Transverse colon (tissue), 4 donors: ENCODE measurements around the gene FAM13C. TPM values are rescaled to one million over a fixed set of nuclear protein-coding genes. Genes with fewer than 3 reads are reported as not detected.
"Not testable (repeated sequence)": the region's sequence is repeated elsewhere in the genome, so short reads cannot be mapped to it uniquely, and the experiment has no call there.

Experiments
- DNase-seq: peaks from one replicate; pipeline ENCODE4 v3.0.0-alpha.2; 2019
- H3K27ac ChIP-seq, 4 donors: fragments of 200-600 bp; sonication (generic); 2 replicates each; pipeline ENCODE4 v1.5.1; 2016 to 2018; ENCODE audit warnings: inconsistent platforms in 4 of 4
- H3K27me3 ChIP-seq: fragments of 200-600 bp; sonication (generic); 2 replicates; pipeline ENCODE4 v1.5.1; 2017; ENCODE audit warnings: inconsistent platforms
- H3K36me3 ChIP-seq, 4 donors: fragments of 200-600 bp; sonication (generic); 2 replicates each; pipeline ENCODE4 v1.5.1; 2017 to 2019; ENCODE audit warnings: inconsistent platforms in 4 of 4
- H3K4me1 ChIP-seq, 4 donors: fragments of 200-600 bp; sonication (generic); 2 replicates each; pipeline ENCODE4 v1.5.1; 2017 to 2020; ENCODE audit warnings: inconsistent platforms in 4 of 4
- H3K4me3 ChIP-seq, 4 donors: fragments of 200-600 bp; sonication (generic); 1 replicate in 1 of 4; 2 replicates in 3 of 4; pipeline versions ENCODE4 v1.5.1 to v1.6.1; 2017 to 2019; ENCODE audit warnings: inconsistent platforms in 4 of 4
- H3K9me3 ChIP-seq, 2 donors: fragments of 200-600 bp; sonication (generic); 2 replicates each; pipeline ENCODE4 v1.5.1; 2017 to 2019; ENCODE audit warnings: inconsistent platforms in 2 of 2
- CTCF ChIP-seq, 5 experiments: fragments of 200-600 bp in 3 of 5; fragments of 450-650 bp in 2 of 5; sonication (generic) in 3 of 5; IDR thresholded peaks; 1 replicate in 2 of 5; 2 replicates in 3 of 5; pipeline ENCODE4 v1.5.1; 2016 to 2017; ENCODE audit warnings: antibody characterized with exemption in 5 of 5, inconsistent platforms in 3 of 5, mild to moderate bottlenecking in 2 of 5, moderate library complexity in 1 of 5
- EP300 ChIP-seq: sonication (generic); formaldehyde crosslinking; IDR thresholded peaks from one replicate; pipeline ENCODE4 v1.6.1; 2017; ENCODE audit warnings: antibody characterized with exemption, low read depth
- POLR2A ChIP-seq: fragments of 450-650 bp; IDR thresholded peaks from one replicate; pipeline ENCODE4 v1.6.1; 2016; ENCODE audit warnings: antibody characterized with exemption, mild to moderate bottlenecking, moderate library complexity
- POLR2AphosphoS5 ChIP-seq, 3 donors: sonication (generic); formaldehyde crosslinking; IDR thresholded peaks; one replicate each; pipeline ENCODE4 v1.6.1; 2016; ENCODE audit warnings: antibody characterized with exemption in 3 of 3
- WGBS, 2 donors: methylation state at CpG; one replicate each; pipeline ENCODE4 v1.1.5; 2018; ENCODE audit warnings: low coverage in 1 of 2; 5-methylcytosine and 5-hydroxymethylcytosine counted together
- in situ Hi-C, 4 donors: fragments of 200-750 bp; cut with MboI; loops; one replicate each; pipeline versions ENCODE4 v1.15.0 to v1.15.1; 2017; ENCODE audit warnings: low sequenced_read_pairs in 3 of 4, low pct_ligation_motif_present in 1 of 4, low pct_unique_long_range_greater_than_20kb in 1 of 4
- intact Hi-C: fragments of 100-400 bp; cut with DNase I; formaldehyde crosslinking; loops from one replicate; pipeline ENCODE4 v1.15.1; 2023; ENCODE audit warnings: low total_unique reads
- total RNA-seq, 4 donors: library from RNA; depleted of rRNA; stranded (reverse); fragments of >200 nt; gene quantifications; one replicate each; pipeline ENCODE4 v1.1.0, GENCODE V29; 2016

FAM13C gene
- total RNA-seq, result 1 to 10 TPM; 5.6 to 9.7 (median 6.1) TPM

GRCh38 chr10:59362144-59362958, at the start of gene FAM13C:
Gene FAM13C, minus strand, starts transcription at chr10:59362549. Its CDS starts 89 bp downstream, at chr10:59362460.
- in situ Hi-C loops, result no loop called here
- peak; percentile 68 for DNase-seq
- Histone ChIP-seq H3K4me1 (peaks cover 0 to 23% (median 10%) of the 10 kb centered on the region in 4 donors), H3K4me3 (peak within 1 kb of the TSS; percentile 43 to 54 (median 49)), H3K9me3 (no peaks in the 10 kb centered on the region), H3K36me3 (no peaks in the 10 kb centered on the region), H3K27me3 (no peaks in the 10 kb centered on the region), H3K27ac (peak within 1 kb of the TSS; percentile 73 to 85 (median 84))
- intact Hi-C loops, result no loop called here
- TF ChIP-seq EP300, result no peak
- peak in 2 of 5 experiments; percentile 10 to 13 for TF ChIP-seq CTCF (IDR thresholded peaks at IDR 0.05)
- no peak for TF ChIP-seq POLR2A
- peak in 2 of 3 donors; percentile 13 to 25 for TF ChIP-seq POLR2AphosphoS5 (IDR thresholded peaks at IDR 0.05)
- WGBS, 2 donors, result 0 to 2% methylated on average over 5 to 41 of the region's 41 CpGs

- no peak overlapping the region for H3K4me3 ChIP-seq
- no peaks in the 10 kb centered on the region for H3K27me3 ChIP-seq
- no peak for DNase-seq
- intact Hi-C loops (no loop called here), in situ Hi-C loops (no loop called here)
- H3K27ac ChIP-seq, result no peak overlapping the region
- H3K9me3 ChIP-seq, result no peaks in the 10 kb centered on the region
- 80 to 88% methylated on average over 3 of the region's 3 CpGs for WGBS, 2 donors
- H3K36me3 ChIP-seq, result no peaks in the 10 kb centered on the region
- TF ChIP-seq CTCF (IDR thresholded peaks at IDR 0.05) (no peak), EP300 (no peak), POLR2A (no peak), POLR2AphosphoS5 (IDR thresholded peaks at IDR 0.05) (no peak)
- no peaks in the 10 kb centered on the region for H3K4me1 ChIP-seq
Measured at GRCh38 chr10:59405235-59405634, 42.9 kb upstream of the FAM13C start.

- DNase-seq, result no peak
- 54 to 80% methylated on average over 1 of the region's 1 CpG for WGBS, 2 donors
- no peaks in the 10 kb centered on the region for H3K36me3 ChIP-seq
- no peak overlapping the region for H3K4me3 ChIP-seq
- no peaks in the 10 kb centered on the region for H3K9me3 ChIP-seq
- TF ChIP-seq CTCF (IDR thresholded peaks at IDR 0.05) (no peak), EP300 (no peak), POLR2A (no peak), POLR2AphosphoS5 (IDR thresholded peaks at IDR 0.05) (no peak)
- no peak overlapping the region for H3K27ac ChIP-seq
- no peaks in the 10 kb centered on the region for H3K4me1 ChIP-seq
- in situ Hi-C loops, result no loop called here
- no peaks in the 10 kb centered on the region for H3K27me3 ChIP-seq
- intact Hi-C loops, result no loop called here
Measured at GRCh38 chr10:59400214-59400613, 37.9 kb upstream of the FAM13C start.

DNA sequence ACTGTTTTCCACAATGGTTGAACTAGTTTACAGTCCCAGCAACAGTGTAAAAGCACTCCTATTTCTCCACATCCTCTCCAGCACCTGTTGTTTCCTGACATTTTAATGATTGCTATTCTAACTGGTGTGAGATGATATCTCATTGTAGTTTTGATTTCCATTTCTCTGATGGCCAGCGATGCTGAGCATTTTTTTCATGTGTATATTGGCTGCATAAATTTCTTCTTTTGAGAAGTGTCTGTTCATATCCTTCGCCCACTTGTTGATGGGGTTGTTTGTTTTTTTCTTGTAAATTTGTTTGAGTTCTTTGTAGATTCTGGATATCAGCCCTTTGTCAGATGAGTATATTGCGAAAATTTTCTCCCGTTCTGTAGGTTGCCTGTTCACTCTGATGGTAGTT, 37.0 kb upstream of the FAM13C start:
- WGBS, 2 donors, result 86 to 100% methylated on average over 3 to 4 of the region's 4 CpGs
- H3K27ac ChIP-seq, H3K36me3 ChIP-seq, H3K27me3 ChIP-seq, H3K4me1 ChIP-seq, H3K4me3 ChIP-seq, intact Hi-C loops, H3K9me3 ChIP-seq, DNase-seq, in situ Hi-C loops: not testable (repeated sequence)
